NCI-H82 treated with DMSO at 0.1 percent for 48 hours (cell line): ENCODE results near the gene EPB41L5.
"Not testable (repeated sequence)": the region's sequence is repeated elsewhere in the genome, so short reads cannot be mapped to it uniquely, and the experiment has no call there.

Source experiments
- DNase-seq: peaks from one replicate; lab custom pipeline; 2025; ENCODE audit not compliant: unreplicated experiment; lab: John Stamatoyannopoulos, UW

Gene EPB41L5

DNA sequence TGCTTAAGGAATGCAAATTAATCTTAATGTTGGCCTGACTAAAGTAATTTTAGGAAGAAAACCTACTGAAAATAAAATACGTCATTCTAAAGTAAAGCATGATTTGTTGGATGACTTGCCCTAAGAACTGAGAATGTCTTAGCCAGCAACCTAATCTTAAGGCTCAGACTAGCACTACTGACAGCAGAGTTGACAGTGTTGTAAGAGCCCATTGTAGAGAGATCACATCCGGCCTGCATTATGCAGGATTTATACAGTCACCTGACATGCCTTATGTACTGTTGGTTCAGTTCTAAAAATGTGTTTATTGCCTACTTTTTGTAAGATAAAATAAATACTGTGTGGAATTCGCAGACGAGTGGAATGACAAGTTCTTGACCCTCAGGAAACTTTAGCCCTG lies 128.0 kb downstream of the EPB41L5 start:
- DNase-seq, result no peak

DNA sequence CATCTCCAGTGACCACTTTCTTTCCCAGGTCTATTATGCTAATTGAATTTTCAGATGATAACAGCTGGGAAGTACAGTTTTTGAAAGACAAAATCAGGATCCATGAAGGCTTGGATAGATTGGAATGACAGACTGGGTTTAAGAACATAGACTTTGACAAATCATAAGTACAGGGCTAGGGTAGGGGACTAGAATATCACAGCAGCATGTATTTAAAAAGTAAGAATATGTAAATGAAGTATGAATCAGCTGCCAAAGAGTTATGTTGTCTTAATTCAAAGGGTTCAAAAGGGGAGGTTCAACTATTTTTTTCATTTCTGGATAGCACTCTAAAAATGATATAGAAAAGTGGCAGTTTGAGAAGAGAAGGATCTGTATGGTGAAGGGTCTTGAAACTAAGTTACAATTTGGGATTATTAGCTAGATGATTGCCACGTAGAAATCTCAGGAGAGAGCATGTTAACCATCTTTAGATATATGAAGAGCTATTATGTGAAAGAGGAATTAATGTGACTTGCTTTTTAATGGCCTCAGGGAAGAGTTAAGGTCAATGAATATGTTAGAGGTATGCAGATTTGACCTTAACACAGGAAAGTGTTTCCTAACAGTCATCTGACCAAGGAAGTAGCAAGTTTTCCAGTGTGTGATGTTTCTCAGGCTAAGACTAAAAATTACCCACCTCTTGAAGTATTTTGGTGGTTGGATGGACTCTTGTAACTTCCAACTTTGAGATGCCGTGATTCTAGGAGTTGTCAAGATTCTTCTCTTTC lies 128.6 kb downstream of the EPB41L5 start:
- DNase-seq, result no peak

DNA sequence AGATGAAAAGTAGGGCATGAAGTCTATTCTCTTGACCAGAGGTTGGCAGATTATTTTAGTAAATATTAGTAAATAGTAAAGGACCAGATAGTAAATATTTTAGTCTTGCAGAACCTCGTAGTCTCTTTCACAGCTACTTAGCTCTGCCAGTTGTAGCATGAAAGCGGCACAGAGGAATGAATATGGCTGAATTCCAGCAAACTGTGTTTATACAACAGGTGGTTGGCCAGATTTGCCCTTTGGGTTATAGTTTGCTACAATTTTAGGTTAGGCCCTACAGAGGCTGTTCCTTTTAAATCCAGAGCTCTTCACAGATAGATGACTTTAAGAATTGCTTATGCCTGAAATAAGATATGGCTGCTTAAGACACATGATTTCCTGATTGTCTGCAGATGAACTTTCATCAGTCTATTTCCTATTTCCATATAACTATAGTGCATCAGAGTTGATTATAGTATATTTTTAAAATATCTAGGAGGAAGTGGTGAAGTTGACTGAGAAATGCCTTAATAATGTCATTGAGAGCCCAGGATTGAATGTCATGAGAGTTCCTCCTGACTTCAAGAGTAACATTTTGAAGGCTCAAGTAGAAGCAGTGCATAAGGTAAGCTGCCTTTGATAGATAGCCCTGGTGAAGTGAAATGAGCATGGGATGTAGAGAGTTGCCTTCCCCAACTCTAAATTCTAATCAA lies 129.8 kb downstream of the EPB41L5 start:
- DNase-seq, result no peak

DNA sequence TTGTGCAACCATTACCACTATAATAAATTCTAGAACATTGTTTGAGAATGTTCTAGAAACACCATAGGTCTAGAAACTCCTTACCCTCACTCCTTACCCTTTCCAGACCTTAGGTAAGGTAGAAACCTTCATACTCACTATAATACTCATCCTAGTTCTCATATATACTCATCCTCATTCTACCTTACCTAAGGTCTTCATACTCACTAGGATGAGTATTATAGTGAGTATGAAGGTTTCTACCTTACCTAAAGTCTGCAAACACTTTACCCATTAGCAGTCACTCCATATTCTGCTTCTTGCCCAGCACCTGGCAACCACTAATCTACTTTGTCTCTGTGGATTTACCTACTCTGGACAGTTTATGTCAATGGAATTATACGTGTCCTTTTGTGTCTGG lies 135.4 kb downstream of the EPB41L5 start:
- no peak for DNase-seq

DNA sequence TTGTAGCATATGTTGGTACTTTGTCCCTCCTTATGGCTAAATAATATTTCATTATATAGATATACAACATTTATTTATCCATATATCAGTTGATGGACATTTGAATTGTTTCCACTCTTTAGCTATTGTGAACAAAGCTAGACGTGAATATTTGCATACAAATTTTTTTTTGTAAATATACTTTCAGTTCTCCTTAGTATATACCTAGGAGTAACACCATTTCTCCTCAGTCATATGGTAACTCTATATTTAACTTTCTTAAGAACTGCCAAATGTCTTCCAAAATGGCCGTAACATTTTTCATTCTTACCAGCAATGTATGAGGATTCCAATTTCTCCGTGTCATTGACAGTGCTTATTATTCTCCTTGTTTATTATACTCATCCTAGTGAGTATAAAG lies 135.8 kb downstream of the EPB41L5 start:
- no peak for DNase-seq

DNA sequence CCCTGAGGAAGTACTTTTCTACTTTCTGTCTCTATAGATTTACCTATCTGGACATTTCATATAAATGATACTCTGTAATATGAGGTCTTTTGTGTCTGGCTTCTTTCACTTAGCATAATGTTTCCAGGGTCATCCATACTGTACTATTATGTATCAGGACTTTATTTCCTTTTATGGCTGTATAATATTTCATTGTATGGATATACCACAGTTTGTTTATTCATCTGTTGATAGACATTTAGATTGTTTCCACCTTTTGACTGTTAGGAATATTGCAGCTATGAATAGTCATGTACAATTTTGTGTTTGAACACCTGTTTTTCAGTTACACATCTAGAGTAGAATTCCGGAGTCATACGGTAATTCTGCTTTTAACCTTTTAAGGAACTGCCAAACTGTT lies 136.5 kb downstream of the EPB41L5 start:
- DNase-seq, result no peak

DNA sequence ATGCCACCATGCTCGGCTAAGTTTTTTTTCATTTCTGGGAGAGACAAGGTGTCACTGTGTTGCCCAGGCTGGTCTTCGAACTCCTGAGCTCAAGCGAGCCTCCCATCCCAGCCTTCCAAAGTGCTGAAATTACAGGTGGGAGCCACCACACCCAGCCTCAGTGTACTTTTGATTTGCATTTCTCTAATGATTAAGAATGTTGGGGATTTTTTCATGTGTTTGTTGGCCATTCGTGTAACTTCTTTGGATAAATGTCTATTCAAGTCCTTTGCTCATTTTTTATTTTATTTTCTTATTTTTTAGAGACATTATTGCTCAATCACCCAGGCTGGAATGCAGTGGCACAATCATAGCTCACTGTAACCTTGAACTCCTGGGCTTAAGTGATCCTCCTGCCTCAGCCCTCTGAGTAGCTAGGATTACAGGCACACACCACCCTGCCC lies 137.2 kb downstream of the EPB41L5 start:
- no peak for DNase-seq

DNA sequence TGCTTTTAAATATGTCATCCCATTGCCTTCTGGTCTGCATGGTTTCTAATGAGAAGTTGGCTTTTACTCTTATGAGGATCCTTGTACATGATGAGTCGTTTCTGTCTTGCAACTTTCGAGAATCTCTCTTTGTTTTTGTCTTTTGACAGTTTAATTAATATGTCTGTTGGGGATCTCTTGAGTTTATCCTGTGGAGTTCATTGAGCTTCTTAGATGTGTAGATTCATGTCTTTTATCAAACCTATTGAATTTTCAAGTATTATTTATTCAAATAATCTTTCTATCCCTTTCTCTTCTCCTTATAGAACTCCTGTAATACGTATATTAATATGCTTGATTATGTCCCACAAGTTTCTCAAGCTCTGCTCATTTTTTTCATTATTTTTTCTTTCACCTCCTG lies 142.4 kb downstream of the EPB41L5 start:
- DNase-seq, result no peak

DNA sequence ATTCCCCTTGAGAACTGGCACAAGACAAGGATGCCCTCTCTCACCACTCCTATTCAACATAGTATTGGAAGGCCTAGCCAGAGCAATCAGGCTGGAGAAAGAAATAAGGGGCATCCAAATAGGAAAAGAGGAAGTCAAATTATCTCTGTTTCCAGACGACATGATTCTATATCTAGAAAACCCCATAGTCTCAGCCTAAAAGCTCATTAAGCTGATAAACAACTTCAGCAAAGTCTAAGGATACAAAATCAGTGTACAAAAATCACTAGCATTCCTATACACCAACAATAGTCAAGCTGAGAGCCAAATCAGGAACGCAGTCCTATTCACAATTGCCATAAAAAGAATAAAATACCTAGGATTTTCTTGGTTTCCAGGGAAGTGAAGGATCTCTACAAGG lies 145.8 kb downstream of the EPB41L5 start:
- not testable (repeated sequence) for DNase-seq

DNA sequence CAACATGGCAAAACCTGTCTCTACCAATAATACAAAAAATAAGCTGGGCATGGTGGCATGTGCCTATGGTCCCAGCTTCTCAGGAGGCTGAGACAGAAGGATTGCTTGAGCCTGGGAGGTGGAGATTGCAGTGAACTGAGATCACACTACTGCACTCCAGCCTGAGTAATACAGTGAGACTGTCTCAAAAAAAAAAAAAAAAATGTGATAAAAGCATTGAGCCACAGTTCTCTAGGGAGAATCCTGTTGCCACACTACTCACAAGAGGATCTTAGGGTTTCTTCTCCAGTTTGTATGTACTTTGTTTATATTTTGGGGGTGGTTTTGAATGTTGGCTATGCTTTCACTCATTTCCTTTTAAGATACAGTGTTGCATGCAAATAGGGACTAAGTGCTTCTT lies 148.3 kb downstream of the EPB41L5 start:
- DNase-seq, result no peak

DNA sequence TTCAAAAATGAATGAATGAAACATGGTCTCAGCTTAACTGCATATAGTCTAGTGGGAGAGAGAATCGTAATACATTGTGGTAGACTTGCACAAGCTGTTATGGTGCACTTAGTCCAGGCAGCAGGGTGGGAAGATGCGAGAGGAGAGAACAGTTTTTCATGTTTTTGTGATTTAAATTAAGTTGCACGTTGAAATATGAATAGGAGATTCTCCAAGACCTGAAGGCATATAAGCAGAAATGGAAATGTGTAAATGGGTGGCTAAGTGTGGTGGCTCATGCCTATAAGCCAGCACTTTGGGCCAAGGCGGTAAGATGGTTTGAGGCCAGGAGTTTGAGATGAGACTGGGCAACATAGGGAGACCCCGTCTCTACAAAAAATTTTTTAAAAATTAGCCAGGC lies 149.8 kb downstream of the EPB41L5 start:
- DNase-seq, result no peak

DNA sequence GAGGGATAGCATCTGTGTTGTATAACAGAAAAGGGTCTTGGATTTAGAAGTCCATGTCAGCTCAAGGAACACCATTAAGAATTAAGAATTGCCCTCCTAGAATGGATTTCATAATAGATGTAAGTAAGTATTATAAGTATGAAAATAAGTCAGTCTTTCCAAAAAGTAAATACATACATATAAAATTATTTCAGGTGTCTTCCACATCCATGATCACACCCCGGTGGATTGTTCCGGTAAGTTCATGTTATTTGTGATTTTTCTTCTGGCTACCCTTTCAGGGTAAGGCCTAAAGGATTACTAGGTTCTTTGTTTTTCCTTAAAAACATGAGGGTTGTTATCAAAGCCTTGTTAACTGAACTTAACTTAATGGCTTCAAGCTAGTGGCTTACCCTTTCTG lies 154.4 kb downstream of the EPB41L5 start:
- no peak for DNase-seq

DNA sequence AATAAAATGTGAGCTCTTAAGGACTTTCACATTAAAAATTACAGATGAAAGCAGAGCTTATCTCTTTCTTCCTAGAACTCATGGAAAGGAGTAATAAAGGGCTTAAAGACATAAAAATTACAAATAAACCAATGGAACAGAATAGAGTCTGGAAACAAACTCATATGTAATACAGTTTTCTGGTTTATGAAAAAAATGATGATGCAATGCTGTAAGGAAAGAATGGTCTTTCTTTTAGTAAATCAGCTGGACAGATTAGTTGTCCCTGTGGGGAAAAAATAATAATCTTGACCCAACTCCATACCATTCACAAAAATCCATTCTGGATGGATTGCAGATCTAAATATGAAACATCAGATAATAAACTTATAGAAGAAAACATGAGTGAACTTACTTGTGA lies 156.1 kb downstream of the EPB41L5 start:
- no peak for DNase-seq

DNA sequence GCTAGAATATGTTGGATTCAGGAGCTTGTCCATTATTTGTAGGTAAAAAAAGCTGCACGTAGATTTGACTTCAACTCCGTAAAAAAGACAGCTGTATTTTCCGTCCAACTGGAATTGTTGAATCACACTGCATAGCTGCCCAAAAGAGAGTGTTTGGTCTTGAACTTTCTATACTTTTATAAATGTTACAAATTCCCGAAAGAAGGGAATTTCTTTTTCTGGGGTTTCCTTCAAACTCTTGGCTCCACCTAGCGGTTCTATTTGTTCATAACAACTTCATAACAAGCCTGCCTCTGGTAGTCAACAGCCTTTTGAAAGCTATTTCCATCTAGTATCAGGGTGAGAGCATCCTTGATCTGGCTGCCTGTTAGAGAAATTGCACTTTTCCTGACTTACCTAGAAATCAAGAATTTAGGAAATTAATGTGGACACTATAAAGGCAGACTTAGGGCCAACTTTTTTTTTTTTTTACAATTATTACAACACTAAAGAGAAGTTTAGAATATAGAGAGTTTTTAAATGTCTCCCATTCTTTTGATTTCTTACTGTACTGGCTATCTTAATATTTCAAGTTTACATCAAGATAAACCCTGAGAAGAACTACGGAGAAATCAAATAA lies 162.2 kb downstream of the EPB41L5 start:
- DNase-seq, result peak; percentile 14

DNA sequence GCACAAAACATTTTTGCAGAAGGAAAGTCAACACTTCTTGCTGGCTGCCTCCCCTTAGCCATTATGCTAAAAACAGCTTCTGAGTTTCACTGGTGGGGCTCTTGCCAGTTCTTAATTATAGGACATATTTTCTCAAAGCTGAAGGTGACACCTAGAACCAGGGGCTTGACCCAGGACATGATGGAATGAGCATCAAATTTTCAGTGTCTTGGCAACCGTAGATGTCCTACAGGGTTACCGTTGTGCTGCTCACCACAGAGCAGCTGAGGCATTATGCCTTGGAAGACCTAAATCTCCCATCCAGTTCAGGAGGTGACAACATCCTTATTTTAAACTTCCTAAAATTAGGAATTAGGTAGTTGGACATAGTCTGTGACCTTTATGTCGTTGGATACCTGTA lies 163.6 kb downstream of the EPB41L5 start:
- DNase-seq, result no peak

DNA sequence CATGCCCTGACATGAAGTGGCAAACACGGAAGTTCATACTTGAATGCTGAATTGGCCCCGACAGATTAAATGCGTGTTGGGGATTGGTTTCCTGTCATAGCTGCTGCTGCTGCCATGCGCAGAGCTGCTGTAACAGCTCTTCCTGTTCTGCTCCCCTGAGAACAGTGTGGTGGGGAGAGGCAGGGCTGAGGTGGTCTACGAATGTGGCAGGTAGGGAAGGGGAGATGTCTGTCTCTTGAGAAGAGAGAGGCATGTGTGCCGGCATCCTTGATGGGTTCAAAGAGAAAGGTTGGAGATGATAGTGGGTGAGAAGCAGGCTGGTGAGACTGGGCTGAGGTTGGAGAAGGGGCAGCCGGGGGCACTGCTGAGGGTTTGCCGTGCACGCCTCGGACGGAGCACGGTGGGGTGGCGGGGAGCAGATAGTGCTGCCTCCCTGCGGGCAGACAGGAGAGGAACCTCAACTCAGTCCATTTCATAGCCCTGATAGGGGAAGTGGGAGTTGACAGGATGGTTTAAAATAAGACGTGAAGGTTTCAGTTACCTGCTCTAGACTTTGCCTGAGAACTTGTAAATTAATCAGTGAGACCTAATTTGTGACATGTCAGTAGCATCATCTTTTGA lies 164.2 kb downstream of the EPB41L5 start:
- no peak for DNase-seq

DNA sequence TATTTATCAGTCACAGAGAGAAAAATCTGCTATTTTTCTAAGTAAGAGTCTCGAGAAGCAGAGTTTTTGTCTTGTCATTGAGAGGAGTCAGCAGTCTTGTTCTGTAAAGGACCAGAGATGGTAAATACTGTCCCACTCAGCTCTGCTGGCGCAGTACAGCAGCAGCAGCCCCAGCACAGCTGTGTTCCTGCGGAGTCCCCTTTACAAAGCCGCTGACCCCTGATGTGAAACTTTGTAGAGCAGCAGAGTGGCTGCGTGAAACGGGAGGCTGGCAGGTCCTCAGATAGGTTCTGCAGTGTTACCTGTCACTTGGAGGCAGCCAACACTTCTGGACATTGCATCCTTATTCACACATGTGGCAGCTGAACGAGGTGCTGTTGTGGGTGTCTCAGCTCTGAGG lies 165.1 kb downstream of the EPB41L5 start:
- no peak for DNase-seq

DNA sequence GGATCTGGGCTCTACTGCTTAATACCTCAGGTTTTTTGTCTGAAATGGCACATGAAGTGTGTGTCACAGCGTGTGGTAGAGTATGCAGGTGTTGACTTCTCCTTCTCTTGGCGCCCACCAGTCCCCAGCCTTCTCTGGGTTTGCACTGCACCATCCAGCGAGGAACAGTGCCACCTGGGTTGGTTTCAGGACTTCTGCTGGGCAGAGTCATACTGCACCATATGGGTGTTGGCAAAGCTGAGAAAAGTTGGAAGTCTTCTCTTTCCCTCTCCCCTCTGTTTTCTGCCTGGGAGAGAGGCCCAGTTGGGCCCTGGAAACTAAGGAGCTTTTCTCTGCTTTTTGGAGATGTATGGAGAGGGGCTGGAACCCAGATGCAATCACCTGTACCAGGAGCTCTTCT lies 166.5 kb downstream of the EPB41L5 start:
- DNase-seq, result no peak

DNA sequence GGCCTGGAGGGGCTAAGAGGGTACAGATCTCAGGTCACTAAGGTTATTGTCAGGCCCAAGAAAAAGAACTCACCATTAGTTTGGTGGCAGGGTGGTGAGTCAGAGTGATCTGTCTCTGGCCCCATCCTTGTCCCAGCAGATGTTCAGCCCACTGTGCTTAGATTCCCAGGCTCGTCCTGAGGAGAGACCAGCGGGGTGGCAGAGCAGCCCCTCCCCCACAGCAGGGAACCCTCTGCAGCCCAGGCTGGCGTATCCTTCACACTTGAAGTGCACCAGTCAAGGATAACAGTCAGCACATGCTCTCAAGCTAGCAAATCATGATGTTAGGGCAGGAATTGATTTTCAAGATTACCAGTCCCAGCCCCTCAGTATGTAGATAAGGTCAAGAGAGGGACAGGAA lies 167.2 kb downstream of the EPB41L5 start:
- DNase-seq, result no peak

DNA sequence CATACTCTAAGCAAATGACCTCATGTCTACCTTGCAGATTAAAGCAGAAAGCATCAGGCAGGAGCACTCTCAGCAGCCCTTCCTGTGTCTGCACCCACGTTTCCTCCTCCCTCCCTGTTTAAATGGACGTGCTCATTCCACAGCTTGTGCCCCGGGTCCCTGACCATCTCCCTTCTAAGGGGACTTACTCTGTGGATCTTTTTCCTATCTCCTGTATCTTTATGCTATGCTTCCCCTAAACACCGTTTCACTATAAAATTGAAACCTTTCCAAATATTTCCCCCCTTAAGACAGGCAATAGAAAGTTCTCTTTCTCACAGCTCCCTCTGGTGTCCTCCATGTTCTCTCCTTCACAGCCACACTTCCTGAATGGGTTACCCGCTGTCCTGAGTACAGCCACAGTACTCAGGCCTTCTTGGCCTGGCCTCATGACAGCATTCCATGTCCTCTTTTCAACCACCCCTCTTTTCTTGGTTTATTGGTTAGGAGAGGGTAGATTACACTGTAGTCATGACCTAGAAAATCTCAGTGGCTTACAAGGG lies 169.2 kb downstream of the EPB41L5 start:
- no peak for DNase-seq

DNA sequence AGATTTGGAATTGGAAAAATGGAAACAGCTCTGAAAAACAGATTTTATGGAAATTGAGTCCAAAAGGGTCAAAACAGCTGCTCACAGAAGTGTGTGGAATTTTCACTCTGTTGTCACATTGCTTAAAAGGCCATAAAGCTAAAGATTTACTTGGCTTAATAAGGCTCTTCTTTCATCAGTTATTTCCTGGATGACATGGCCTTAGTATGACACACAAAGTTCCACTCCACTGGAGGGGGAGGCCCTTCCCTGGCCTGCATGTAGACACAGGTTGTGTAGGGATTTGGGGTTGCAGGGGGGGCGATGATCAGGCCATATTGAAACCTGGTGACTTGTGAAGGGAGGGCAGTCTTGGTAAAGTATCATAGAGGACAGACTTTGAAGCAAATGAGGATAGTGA lies 176.3 kb downstream of the EPB41L5 start:
- DNase-seq, result no peak

DNA sequence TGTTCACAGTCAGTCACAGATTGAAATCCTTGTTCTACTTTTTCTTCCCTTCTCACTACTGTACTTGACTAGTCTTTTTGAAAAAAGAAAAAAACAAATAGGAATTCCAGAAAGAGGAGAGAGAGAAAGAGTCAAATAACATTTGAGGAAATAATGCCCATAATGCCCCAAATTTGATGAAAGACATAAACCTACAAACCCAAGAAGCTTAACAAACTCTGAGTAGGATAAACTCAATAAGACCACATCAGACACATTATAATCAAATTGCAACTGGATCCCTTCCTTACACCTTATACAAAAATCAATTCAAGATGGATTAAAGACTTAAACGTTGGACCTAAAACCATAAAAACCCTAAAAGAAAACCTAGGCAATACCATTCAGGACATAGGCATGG lies 179.4 kb downstream of the EPB41L5 start:
- DNase-seq, result no peak
